Amniotic stem cell (primary cell): ENCODE data around the gene GSX1.
"Not testable (repeated sequence)": the region's sequence is repeated elsewhere in the genome, so short reads cannot be mapped to it uniquely, and the experiment has no call there.

Experiments
- DNase-seq: peaks from one replicate; lab custom pipeline; 2025; lab: John Stamatoyannopoulos, UW

The GSX1 gene

GRCh38 chr13:27794921-27795717 lies 2.8 kb downstream of the GSX1 start:
- DNase-seq: no peak

DNA sequence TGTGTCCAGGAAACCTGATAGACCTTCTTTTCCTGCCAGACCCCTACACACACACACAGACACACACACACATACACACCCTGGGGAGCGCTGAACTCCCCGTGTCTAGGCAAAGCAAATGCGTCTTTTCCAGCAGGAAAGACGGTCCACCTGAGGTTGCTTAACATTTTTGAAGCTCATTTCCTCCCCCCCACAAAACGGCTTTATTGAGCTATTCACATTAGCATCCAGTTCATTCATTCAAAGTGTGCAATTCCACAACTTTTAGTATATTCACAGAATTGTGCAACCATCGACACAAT lies 3.4 kb downstream of the GSX1 start:
- no peak for DNase-seq

DNA sequence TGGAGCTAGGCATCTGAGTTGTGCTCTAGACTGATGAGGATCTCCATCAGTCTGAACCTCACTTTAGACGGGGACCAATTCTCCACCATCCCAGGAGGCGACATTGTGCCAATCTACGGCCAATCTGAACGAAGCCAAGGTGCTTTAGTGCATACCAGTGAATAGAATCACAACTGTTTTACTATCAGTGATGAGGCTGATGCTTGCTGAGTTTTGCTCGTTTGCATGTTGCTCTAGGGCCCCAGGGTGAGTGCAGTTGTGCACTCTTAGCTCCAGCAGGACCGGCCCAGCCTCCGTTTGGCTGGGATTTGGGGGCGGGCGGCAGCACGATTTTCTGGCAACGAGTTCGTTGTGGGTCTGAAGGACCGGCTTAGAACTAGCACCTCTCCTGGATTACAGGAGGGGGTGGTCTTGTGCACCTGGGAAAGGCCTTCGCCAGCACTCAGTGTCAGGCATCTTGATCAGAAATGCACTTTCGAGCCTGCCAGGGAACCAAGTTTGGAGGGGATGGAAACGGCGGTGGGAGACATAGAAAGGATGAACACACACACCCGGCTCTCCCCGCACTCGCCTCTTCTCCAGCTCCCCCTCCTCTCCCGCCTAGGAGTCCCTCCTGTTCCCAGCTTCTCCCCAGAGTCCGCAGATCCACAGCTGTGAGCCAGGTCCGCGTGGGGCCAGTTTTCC lies 4.4 kb downstream of the GSX1 start:
- no peak for DNase-seq

DNA sequence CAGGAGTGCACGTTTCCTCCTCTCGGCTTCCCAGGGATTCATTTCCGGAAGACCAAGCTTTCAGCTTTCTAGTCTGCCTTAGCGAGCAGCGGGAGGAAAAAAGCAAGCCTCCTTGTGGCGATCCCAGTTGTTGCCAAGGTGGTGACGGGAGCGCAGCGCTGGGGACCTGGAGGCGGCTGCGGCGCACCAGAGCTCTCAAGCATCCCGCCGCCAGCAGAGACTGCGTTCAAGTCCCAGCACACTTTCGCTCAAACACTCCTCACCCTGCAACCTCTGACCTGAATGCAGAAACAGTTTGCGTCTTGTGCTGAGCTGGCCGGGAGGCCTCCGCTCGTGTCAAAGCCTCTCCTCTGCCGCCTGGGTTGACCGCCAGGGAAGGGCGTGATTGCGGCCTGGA lies 4.9 kb downstream of the GSX1 start:
- no peak for DNase-seq

DNA sequence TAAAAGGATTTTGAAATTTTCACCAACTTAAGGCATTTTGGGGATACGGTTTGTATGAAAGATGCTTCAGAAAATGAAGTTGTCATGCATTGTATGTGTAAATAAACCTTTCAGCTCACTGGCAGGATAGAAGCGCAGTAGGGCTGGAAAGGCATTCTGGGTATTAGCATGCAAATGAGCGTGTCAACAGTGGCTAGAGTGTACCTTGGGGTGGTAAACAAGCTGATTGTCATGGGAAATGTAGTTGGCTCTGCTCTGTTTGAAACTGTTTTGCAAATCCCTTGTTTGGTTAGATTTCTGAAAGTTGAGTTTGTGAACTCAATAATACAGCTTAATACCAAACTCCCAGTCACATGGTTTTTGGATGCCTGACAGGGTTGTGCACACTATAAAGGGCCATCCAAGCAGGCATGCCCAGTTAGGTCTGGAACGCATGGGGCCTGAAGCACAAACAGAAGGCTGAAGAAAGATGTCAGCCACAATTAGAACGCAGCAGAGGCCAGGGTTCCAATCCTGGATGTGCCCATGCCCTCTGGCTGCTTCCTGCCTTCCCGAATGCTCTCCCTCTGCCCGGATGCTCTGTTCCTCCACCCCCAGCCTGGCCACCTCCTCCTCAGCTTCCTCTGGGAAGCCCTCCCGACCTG lies 14.6 kb downstream of the GSX1 start:
- no peak for DNase-seq

DNA sequence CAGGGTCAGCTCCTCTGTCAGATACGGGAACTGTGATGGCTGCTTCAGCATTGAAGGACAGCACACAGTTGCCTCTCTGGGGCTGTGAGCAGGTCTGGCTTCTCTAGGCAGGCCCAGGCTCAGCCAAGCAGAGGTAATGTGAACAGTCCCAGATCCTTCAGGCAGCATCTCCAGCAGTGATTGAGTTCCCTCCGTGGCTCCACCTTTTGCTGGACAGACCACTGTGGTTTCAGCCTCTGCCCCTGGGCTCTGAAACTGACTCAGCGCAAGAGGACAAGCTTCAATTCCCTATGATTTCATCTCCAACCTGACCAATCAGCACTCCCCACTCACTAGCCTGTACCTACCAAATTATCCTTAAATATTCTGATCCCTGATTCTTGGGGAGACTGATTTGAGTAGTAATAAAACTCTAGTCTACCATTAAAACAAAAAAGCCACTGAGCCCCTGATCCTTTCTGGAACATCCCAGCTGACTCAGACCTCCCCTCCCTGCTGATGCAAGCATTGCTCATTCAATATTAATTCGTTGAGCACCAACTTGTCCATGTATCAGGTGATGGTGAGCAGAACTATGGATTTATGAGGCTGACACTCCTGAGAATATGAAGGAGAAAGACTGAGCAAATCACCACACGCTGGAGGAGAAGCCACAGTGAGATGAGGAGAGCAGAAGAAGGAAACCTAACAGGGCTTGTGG lies 16.7 kb downstream of the GSX1 start:
- DNase-seq: no peak

DNA sequence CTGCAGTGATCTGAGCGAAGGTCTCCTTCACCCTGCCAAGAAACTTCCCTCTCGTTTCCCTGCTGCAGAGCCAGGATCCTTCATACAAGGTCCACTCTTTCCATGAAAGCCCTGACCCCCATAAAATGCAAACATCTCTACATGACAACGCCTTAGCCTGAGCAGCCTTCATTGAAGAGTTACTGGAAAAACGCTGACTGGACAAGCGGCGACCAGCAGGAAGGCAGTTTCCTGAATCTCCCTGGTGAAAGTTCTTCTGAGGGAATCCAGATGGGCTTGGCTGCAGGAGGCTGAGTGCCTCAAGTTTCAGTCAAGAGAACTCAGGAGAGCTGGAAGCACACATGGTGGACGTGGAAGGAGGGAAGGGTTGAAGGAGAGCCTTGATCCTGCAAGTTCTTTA lies 17.7 kb downstream of the GSX1 start:
- no peak for DNase-seq

GRCh38 chr13:27810461-27810860 lies 18.2 kb downstream of the GSX1 start:
- DNase-seq: no peak

DNA sequence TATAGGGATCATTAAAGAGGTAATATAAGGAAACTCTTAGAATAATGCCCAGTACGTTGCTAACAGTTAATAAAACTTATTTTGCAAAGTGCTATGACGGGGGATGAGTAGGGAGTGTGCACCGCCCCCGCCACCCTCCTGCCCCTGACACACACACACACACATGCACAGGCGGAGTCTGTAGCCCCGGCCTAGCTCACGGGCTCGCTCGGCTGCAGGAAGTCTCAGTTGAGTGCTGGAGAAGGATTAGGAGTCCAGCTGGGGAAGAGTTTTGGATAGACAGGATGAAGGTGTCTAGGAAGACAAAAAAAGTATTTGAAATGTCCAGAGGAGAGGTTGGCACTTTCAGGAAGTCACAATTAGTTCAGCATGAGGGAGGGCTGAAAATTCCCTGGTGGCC lies 21.5 kb downstream of the GSX1 start:
- no peak for DNase-seq

DNA sequence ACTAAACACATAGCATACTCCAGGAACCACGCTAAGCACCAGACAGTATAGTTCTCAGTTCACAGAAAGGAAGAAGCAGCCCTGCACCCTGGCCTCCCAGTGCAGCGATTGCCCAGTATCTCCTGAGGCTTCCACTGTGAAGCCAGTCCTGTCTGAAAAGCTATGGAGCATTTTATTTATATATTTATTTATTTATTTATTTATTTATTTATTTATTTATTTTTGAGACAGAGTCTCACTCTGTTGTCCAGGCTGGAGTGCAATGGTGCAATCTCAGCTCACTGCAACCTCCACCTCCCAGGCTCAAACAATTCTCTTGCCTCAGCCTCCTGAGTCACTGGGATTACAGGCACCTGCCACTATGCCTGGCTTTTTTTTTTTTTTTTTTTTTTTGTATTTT lies 25.5 kb downstream of the GSX1 start:
- not testable (repeated sequence) for DNase-seq

GRCh38 chr13:27820524-27821482 lies 28.5 kb downstream of the GSX1 start:
- no peak for DNase-seq

DNA sequence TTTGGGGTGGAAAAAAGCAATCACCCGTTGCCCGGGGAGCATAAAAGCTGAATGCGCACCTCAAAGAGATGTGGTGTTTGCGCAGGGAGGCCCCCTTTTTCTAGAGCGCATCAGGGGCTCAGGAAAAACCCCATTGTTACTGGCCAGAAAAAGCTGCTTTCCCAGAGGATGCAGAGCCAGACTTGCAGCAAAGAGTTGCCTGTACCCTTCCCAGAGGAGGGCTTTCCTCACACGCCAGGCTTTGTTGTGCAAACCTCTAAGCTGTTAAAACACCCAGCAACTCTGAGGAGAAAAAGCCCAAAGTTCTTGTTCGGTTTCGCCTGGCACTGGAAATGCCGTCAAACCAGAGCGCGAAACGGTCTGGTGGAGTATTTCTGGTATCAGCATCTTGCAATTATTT lies 29.3 kb downstream of the GSX1 start:
- DNase-seq: no peak

DNA sequence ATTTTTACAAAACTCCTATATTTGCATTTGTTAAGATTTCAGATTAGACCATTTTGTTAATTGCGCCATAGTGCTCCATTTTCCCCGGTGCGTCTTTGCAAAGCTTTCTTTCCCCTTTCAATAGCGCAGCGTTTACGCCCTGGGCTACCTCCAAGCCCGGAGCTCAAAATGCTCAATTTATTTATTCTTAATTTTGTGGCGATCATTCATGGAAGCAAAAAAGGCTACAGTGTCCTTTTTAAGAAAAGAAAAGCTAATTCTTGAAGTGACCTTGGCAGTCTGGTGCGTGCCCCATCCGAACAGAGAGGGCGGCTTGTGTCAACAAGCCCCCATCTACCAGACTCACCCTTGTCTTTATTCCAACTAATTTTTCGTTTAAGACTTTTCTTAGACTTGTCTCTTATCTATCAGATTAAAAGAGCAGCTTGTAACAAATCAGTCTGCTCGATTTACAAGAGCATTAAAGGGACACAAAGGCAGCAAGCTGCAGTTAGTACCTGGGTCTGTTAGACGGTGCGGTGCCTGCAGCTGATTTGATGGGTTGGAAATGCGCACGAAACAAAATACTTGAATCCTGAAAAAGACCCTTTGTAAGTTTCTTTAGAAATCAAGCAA lies 30.1 kb downstream of the GSX1 start:
- no peak for DNase-seq

GRCh38 chr13:27822873-27823311 lies 30.6 kb downstream of the GSX1 start:
- no peak for DNase-seq

DNA sequence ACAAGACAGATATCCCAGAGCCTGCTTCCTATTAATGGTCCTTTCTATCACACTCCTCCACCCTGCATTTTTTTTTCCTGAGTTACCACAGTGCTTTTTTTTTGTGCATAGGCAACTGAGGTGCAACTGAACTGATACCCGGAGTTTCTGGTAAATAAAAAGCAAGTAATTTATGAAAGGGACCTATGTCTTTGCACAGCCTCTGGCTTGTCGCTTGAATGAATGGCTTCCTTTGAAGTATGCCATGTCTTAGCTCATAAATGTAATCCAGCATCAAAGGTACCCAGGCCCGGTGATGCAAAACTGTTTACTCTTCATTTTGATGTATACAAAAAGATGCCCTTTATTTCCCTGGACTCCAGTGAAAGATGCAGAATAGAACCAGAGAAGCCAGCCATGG lies 31.8 kb downstream of the GSX1 start:
- no peak for DNase-seq

- DNase-seq: no peak
Observed at GRCh38 chr13:27825072-27825471, 32.8 kb downstream of the GSX1 start.

GRCh38 chr13:27826379-27827353 lies 34.4 kb downstream of the GSX1 start:
- peak; percentile 73 for DNase-seq

DNA sequence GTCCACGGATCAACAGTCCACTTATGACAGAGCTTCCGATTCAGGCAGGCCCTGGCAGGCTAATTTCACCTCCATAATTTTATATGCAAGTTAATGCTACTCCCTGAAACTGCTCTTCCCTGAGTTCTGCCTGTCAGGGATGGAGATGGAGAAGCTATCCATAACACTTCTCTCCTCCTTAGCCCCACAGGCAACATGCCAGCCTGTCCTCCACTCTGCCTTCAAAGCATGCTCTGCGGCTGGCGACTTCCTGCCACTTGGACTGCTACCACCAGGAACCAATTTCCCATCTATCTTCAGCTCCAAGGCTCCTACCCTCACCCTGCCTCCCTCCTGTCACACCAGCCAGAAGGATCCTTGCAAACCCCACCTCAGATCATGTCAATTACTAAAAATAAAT lies 35.4 kb downstream of the GSX1 start:
- no peak for DNase-seq

DNA sequence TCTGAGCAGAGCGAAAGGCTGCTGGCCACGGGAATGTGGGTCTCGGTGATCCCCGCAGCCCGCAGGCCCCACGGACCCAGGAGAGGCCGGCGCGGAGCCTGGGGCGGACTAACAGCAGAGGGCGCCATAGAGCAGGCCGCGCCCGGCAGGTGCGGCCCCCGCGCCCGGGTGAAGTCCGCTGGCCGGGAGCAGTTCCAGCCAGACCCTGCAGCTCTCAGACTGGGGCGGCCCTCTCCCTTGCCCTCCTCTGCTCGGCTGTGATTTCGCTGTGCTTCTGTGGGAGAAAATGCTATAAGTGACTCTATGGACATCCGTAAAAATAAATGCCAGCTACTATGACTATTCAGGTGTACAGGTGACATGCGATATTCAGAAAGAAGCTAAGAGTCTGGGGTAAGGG lies 37.7 kb downstream of the GSX1 start:
- no peak for DNase-seq

DNA sequence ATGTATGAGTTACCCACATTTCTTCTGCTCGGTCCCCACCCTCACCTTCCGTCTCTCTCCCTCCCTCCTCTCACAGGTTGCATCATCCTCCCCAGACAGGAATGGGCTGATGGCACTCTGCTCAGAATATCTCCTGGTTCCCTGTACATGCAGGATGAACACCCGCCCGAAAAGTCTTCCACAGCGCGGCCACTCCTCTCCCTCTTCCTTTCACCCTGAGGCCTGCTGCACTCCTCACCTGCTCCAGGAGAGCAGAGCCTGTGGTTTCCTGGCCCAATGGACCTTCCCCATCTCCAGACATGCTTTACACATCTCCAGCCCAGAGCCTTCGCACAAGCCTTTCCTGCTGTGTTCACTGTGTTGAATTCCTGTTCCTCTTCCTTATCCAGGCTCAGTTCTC lies 40.9 kb downstream of the GSX1 start:
- no peak for DNase-seq
